ENCODE data around the gene DCDC1. TPM values are rescaled to one million over a fixed set of nuclear protein-coding genes. Genes with fewer than 3 reads are reported as not detected.

DCDC1 gene
- total RNA-seq, 4 donors from 2014 or later: not detected

- no peak for TF ChIP-seq POLR2A (IDR thresholded peaks at IDR 0.05)
- TF ChIP-seq CTCF (IDR thresholded peaks at IDR 0.05): no peak
- intact Hi-C loops (cut with DNase I): no loop called here
- H3K9me3 ChIP-seq: no peaks in the 10 kb centered on the region
- no peaks in the 10 kb centered on the region for H3K36me3 ChIP-seq
- H3K27ac ChIP-seq: no peak overlapping the region
- DNase-seq: no peak
- no peaks in the 10 kb centered on the region for H3K27me3 ChIP-seq
- 44 to 50% methylated on average over 3 of the region's 3 CpGs for WGBS, 2 donors
- no peaks in the 10 kb centered on the region for H3K4me1 ChIP-seq
- no peak overlapping the region for H3K4me3 ChIP-seq
Observed at GRCh38 chr11:31001427-31001826, 368.1 kb downstream of the DCDC1 start.

DNA sequence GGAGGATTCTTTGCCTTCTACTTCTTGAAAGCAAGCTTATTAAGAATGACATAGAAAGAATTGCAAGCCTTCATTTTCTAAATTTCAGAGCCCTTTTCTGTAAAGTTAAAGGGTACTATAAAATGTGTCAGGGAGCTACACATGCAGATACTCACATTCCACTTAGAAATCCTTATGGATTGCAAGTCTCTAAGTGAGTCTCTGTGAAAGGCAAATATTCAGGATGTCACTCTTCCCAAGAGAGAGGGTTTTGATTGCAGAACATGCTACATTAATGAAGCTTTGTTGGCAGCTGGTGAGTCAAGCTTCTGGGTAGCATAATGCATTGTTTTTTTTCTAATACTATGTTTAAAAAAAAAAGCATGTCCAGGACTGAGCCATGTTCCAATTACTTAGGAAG is 369.2 kb downstream of the DCDC1 start:
- Histone ChIP-seq H3K4me3 (no peak overlapping the region), H3K27ac (no peak overlapping the region), H3K4me1 (no peaks in the 10 kb centered on the region), H3K36me3 (no peaks in the 10 kb centered on the region), H3K9me3 (no peaks in the 10 kb centered on the region), H3K27me3 (no peaks in the 10 kb centered on the region)
- no peak for TF ChIP-seq POLR2A (IDR thresholded peaks at IDR 0.05)
- TF ChIP-seq CTCF (IDR thresholded peaks at IDR 0.05): no peak
- no peak for DNase-seq
- intact Hi-C loops (cut with DNase I): no loop called here

DNA sequence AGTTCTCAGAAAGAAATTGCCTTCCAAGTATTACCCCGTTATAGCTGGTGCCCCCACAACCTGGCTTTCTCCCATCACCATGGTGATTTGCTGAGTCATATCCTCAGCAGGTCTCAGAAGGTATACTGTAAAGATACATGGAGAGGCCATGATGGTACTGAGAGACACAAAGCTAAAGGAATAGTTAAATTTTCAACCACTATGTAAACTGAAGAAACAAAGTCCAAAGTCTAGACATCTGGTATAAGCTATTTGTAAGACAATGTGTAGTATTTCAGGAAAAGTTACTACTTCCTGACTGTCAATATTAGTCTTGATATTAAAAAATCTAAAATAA is 377.1 kb downstream of the DCDC1 start:
- TF ChIP-seq POLR2A (IDR thresholded peaks at IDR 0.05) (no peak), CTCF (IDR thresholded peaks at IDR 0.05) (no peak)
- intact Hi-C loops (cut with DNase I): no loop called here

GRCh38 chr11:30991802-30992512 is 377.6 kb downstream of the DCDC1 start:
- Histone ChIP-seq H3K9me3 (no peaks in the 10 kb centered on the region), H3K4me3 (no peak overlapping the region), H3K27me3 (no peaks in the 10 kb centered on the region), H3K4me1 (no peaks in the 10 kb centered on the region), H3K36me3 (no peaks in the 10 kb centered on the region), H3K27ac (no peak overlapping the region)
- DNase-seq: no peak
- intact Hi-C loops (cut with DNase I): no loop called here
- no peak for TF ChIP-seq POLR2A (IDR thresholded peaks at IDR 0.05)
- WGBS, 2 donors: 69 to 75% methylated on average over 2 of the region's 2 CpGs

More for the DNA sequence above, 377.1 kb downstream of the DCDC1 start:
- H3K4me3 ChIP-seq: no peak overlapping the region
- H3K36me3 ChIP-seq: no peaks in the 10 kb centered on the region
- H3K4me1 ChIP-seq: no peaks in the 10 kb centered on the region
- H3K27me3 ChIP-seq: no peaks in the 10 kb centered on the region
- H3K27ac ChIP-seq: no peak overlapping the region
- no peak for DNase-seq
- WGBS, 2 donors: 42 to 64% methylated on average over 1 of the region's 1 CpG
- no peaks in the 10 kb centered on the region for H3K9me3 ChIP-seq

- H3K36me3 ChIP-seq: no peaks in the 10 kb centered on the region
- no peak for TF ChIP-seq CTCF (IDR thresholded peaks at IDR 0.05)
- no peak for TF ChIP-seq POLR2A (IDR thresholded peaks at IDR 0.05)
- 53% methylated on average over 4 of the region's 4 CpGs for WGBS, 2 donors
- no peak for DNase-seq
- no peak overlapping the region for H3K27ac ChIP-seq
- intact Hi-C loops (cut with DNase I): no loop called here
- H3K4me3 ChIP-seq: no peak overlapping the region
- no peaks in the 10 kb centered on the region for H3K9me3 ChIP-seq
- no peaks in the 10 kb centered on the region for H3K4me1 ChIP-seq
- no peaks in the 10 kb centered on the region for H3K27me3 ChIP-seq
Observed at GRCh38 chr11:30991376-30991775, 378.2 kb downstream of the DCDC1 start.
